ENCODE data around the gene NEK1.

NEK1 gene

GRCh38 chr4:169418846-169419245, 193.5 kb downstream of the NEK1 start:
- DNase-seq (ENCODE audit: low spot score), result no peak

- DNase-seq (ENCODE audit: low spot score), result no peak
Measured at GRCh38 chr4:169417629-169418282, 194.6 kb downstream of the NEK1 start.

- DNase-seq (ENCODE audit: low spot score), result no peak
Measured at GRCh38 chr4:169416997-169417396, 195.4 kb downstream of the NEK1 start.

- no peak for DNase-seq (ENCODE audit: low spot score)
Measured at GRCh38 chr4:169416461-169416860, 195.9 kb downstream of the NEK1 start.

- DNase-seq (ENCODE audit: low spot score), result no peak
Measured at GRCh38 chr4:169414913-169415312, 197.5 kb downstream of the NEK1 start.

- no peak for DNase-seq (ENCODE audit: low spot score)
Measured at GRCh38 chr4:169412046-169412445, 200.3 kb downstream of the NEK1 start.

GRCh38 chr4:169410839-169411770, 201.3 kb downstream of the NEK1 start:
- DNase-seq (ENCODE audit: low spot score), result peak; percentile 45

- no peak for DNase-seq (ENCODE audit: low spot score)
Measured at GRCh38 chr4:169407217-169407845, 205.1 kb downstream of the NEK1 start.

GRCh38 chr4:169404960-169405359, 207.4 kb downstream of the NEK1 start:
- DNase-seq (ENCODE audit: low spot score), result no peak

GRCh38 chr4:169400832-169401231, 211.6 kb downstream of the NEK1 start:
- no peak for DNase-seq (ENCODE audit: low spot score)

- DNase-seq (ENCODE audit: low spot score), result no peak
Measured at GRCh38 chr4:169399976-169400767, 212.2 kb downstream of the NEK1 start.

- DNase-seq (ENCODE audit: low spot score), result no peak
Measured at GRCh38 chr4:169398316-169398715, 214.1 kb downstream of the NEK1 start.

- no peak for DNase-seq (ENCODE audit: low spot score)
Measured at GRCh38 chr4:169397762-169398161, 214.6 kb downstream of the NEK1 start.

GRCh38 chr4:169385376-169385775, 227.0 kb downstream of the NEK1 start:
- no peak for DNase-seq (ENCODE audit: low spot score)

GRCh38 chr4:169384779-169385178, 227.6 kb downstream of the NEK1 start:
- no peak for DNase-seq (ENCODE audit: low spot score)

- DNase-seq (ENCODE audit: low spot score), result no peak
Measured at GRCh38 chr4:169383724-169384123, 228.7 kb downstream of the NEK1 start.

- DNase-seq (ENCODE audit: low spot score), result no peak
Measured at GRCh38 chr4:169379688-169380087, 232.7 kb downstream of the NEK1 start.

GRCh38 chr4:169377367-169377766, 235.0 kb downstream of the NEK1 start:
- DNase-seq (ENCODE audit: low spot score), result no peak

- no peak for DNase-seq (ENCODE audit: low spot score)
Measured at GRCh38 chr4:169376421-169376820, 236.0 kb downstream of the NEK1 start.

- no peak for DNase-seq (ENCODE audit: low spot score)
Measured at GRCh38 chr4:169372791-169373190, 239.6 kb downstream of the NEK1 start.

GRCh38 chr4:169369634-169370033, 242.7 kb downstream of the NEK1 start:
- no peak for DNase-seq (ENCODE audit: low spot score)

- DNase-seq (ENCODE audit: low spot score), result no peak
Measured at GRCh38 chr4:169367826-169368225, 244.6 kb downstream of the NEK1 start.
